Ammon's horn (tissue), 1 donor: Measurements from ENCODE around the gene PDE4B.
A peak's percentile ranks its signal among the peaks of the same experiment; 100 is the strongest.

Source experiments
- DNase-seq: peaks from one replicate; pipeline ENCODE4 v3.0.0-alpha.2; 2016; ENCODE audit warnings: low spot score

PDE4B gene

GRCh38 chr1:66182551-66183178, 390.0 kb downstream of the PDE4B start:
- DNase-seq = no peak

GRCh38 chr1:66183400-66183799, 390.7 kb downstream of the PDE4B start:
- DNase-seq = no peak

GRCh38 chr1:66197120-66197519, 404.4 kb downstream of the PDE4B start:
- no peak for DNase-seq

GRCh38 chr1:66197785-66198184, 405.1 kb downstream of the PDE4B start:
- DNase-seq = peak; percentile 71

- no peak for DNase-seq
Observed at GRCh38 chr1:66206563-66207144, 414.0 kb downstream of the PDE4B start.

- peak; percentile 65 for DNase-seq
Observed at GRCh38 chr1:66207484-66207883, 414.8 kb downstream of the PDE4B start.

GRCh38 chr1:66208632-66209031, 415.9 kb downstream of the PDE4B start:
- no peak for DNase-seq

- DNase-seq = no peak
Observed at GRCh38 chr1:66210635-66211244, 418.0 kb downstream of the PDE4B start.

GRCh38 chr1:66211521-66211920, 418.8 kb downstream of the PDE4B start:
- no peak for DNase-seq

- DNase-seq = no peak
Observed at GRCh38 chr1:66213491-66213890, 420.8 kb downstream of the PDE4B start.

- no peak for DNase-seq
Observed at GRCh38 chr1:66214901-66215300, 422.2 kb downstream of the PDE4B start.

- DNase-seq = no peak
Observed at GRCh38 chr1:66217021-66217420, 424.3 kb downstream of the PDE4B start.

- DNase-seq = no peak
Observed at GRCh38 chr1:66217561-66217960, 424.9 kb downstream of the PDE4B start.

- DNase-seq = no peak
Observed at GRCh38 chr1:66220477-66220876, 427.8 kb downstream of the PDE4B start.

- DNase-seq = no peak
Observed at GRCh38 chr1:66223681-66224080, 431.0 kb downstream of the PDE4B start.

- no peak for DNase-seq
Observed at GRCh38 chr1:66226985-66227384, 434.3 kb downstream of the PDE4B start.

GRCh38 chr1:66227966-66228365, 435.3 kb downstream of the PDE4B start:
- no peak for DNase-seq

GRCh38 chr1:66231217-66231616, 438.5 kb downstream of the PDE4B start:
- no peak for DNase-seq

GRCh38 chr1:66231681-66232463, 439.2 kb downstream of the PDE4B start:
- no peak for DNase-seq

- no peak for DNase-seq
Observed at GRCh38 chr1:66237042-66237441, 444.3 kb downstream of the PDE4B start.

GRCh38 chr1:66237722-66238479, 445.2 kb downstream of the PDE4B start:
- DNase-seq = no peak

GRCh38 chr1:66239834-66240233, 447.1 kb downstream of the PDE4B start:
- DNase-seq = no peak
